SK-N-SH treated with all-trans-retinoic acid at 6 μM for 48 hours (cell line): Measurements from ENCODE around the gene EHD4.

ENCODE experiments used
- ARNTL ChIP-seq: fragments of 450-650 bp; formaldehyde crosslinking; IDR thresholded peaks from 2 replicates; pipeline ENCODE4 v1.5.0; 2020; ENCODE audit warnings: low read depth, mild to moderate bottlenecking, moderate library complexity, borderline replicate concordance
- CSDC2 ChIP-seq: fragments of 250-450 bp; sonication (Bioruptor Pico); IDR thresholded peaks from 2 replicates; pipeline ENCODE4 v1.5.0; 2020; ENCODE audit warnings: mild to moderate bottlenecking, moderate library complexity
- CSRNP3 ChIP-seq: fragments of 250-450 bp; sonication (Bioruptor Pico); IDR thresholded peaks from 2 replicates; pipeline ENCODE4 v1.5.1; 2021; ENCODE audit warnings: mild to moderate bottlenecking, moderate library complexity
- PATZ1 ChIP-seq: fragments of 250-450 bp; sonication (Bioruptor Pico); IDR thresholded peaks from 2 replicates; pipeline ENCODE4 v1.8.0; 2020; ENCODE audit warnings: mild to moderate bottlenecking, moderate library complexity, borderline replicate concordance
- SNAI2 ChIP-seq: fragments of 250-450 bp; sonication (Bioruptor Pico); IDR thresholded peaks from 2 replicates; pipeline ENCODE4 v1.5.0; 2020; ENCODE audit warnings: mild to moderate bottlenecking, moderate library complexity
- ZNF565 ChIP-seq: fragments of 450-650 bp; formaldehyde crosslinking; conservative IDR thresholded peaks from 2 replicates; pipeline ENCODE4 v1.5.0; 2020; ENCODE audit warnings: low read depth, mild to moderate bottlenecking, moderate library complexity
- ZNF8 ChIP-seq: fragments of 450-650 bp; formaldehyde crosslinking; IDR thresholded peaks from 2 replicates; pipeline ENCODE4 v1.5.0; 2020; ENCODE audit warnings: mild to moderate bottlenecking, moderate library complexity
- TF ChIP-seq, protein P1 (sequence below): fragments of 250-450 bp; sonication (Bioruptor Pico); IDR thresholded peaks from 2 replicates; pipeline ENCODE4 v1.8.0; 2021; ENCODE audit warnings: low read depth, mild to moderate bottlenecking, moderate library complexity, borderline replicate concordance

DNA sequence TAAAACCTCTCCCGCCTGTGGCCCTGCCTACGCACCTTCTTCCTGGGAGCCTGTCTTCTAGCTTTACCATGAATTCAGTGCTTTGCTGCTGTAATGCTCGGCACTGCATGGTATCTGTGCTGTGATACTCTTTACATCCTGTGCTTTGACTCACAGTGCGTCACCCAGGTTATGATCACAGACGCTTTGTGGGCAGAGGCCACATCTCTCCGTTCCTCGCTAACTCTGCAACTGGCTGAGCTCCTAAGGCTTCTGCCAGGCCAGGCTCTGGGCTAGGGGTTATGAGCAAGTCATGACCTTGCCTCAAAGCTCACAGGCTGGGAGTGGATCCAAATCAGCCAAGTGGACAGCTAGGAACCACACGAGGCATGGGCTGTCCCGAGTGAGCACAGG is 101.7 kb downstream of the EHD4 start:
- TF ChIP-seq SNAI2 (CRISPR knock-in tag) = no peak
- TF ChIP-seq CSDC2 (CRISPR knock-in tag) = no peak
- no peak for TF ChIP-seq ZNF8
- TF ChIP-seq ZNF565 (CRISPR knock-in tag) = no peak
- TF ChIP-seq, protein P1, sequence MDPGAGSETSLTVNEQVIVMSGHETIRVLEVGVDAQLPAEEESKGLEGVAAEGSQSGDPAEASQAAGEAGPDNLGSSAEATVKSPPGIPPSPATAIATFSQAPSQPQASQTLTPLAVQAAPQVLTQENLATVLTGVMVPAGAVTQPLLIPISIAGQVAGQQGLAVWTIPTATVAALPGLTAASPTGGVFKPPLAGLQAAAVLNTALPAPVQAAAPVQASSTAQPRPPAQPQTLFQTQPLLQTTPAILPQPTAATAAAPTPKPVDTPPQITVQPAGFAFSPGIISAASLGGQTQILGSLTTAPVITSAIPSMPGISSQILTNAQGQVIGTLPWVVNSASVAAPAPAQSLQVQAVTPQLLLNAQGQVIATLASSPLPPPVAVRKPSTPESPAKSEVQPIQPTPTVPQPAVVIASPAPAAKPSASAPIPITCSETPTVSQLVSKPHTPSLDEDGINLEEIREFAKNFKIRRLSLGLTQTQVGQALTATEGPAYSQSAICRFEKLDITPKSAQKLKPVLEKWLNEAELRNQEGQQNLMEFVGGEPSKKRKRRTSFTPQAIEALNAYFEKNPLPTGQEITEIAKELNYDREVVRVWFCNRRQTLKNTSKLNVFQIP (CRISPR knock-in tag) = no peak
- TF ChIP-seq ARNTL (CRISPR knock-in tag) = no peak
- TF ChIP-seq PATZ1 (CRISPR knock-in tag) = no peak
- TF ChIP-seq CSRNP3 (CRISPR knock-in tag) = no peak
